Stimulated activated CD8-positive, alpha-beta memory T cell treated with anti-CD3 and anti-CD28 coated beads, Interleukin-7, amount 100 ng/mL, for 1 hour (primary cell): ENCODE measurements around the gene DIPK1B.
"Not testable (repeated sequence)": the region's sequence is repeated elsewhere in the genome, so short reads cannot be mapped to it uniquely, and the experiment has no call there.

ENCODE experiments used
- DNase-seq, 2 donors: peaks; one replicate each; pipeline ENCODE4 v3.0.0-alpha.2; 2020; ENCODE audit warnings: low read depth in 2 of 2

DIPK1B gene

GRCh38 chr9:136698635-136699246 is 13.6 kb upstream of the DIPK1B start:
- no peak for DNase-seq

GRCh38 chr9:136700304-136700703 is 12.1 kb upstream of the DIPK1B start:
- no peak for DNase-seq

- DNase-seq, result no peak
These were observed 11.3 kb upstream of the DIPK1B start for GRCh38 chr9:136700959-136701667.

- DNase-seq, result no peak
These were observed 10.7 kb upstream of the DIPK1B start for GRCh38 chr9:136701668-136702053.

GRCh38 chr9:136703276-136703860 is 9.0 kb upstream of the DIPK1B start:
- DNase-seq, result no peak

GRCh38 chr9:136704741-136705140 is 7.6 kb upstream of the DIPK1B start:
- DNase-seq, result not testable (repeated sequence)

- no peak for DNase-seq
These were observed 6.8 kb upstream of the DIPK1B start for GRCh38 chr9:136705564-136705963.

GRCh38 chr9:136707011-136707410 is 5.4 kb upstream of the DIPK1B start:
- DNase-seq, result no peak

GRCh38 chr9:136707849-136708517 is 4.4 kb upstream of the DIPK1B start:
- DNase-seq, result no peak

GRCh38 chr9:136709454-136710109 is 2.8 kb upstream of the DIPK1B start:
- no peak for DNase-seq

- DNase-seq, result no peak
These were observed 1.8 kb upstream of the DIPK1B start for GRCh38 chr9:136710543-136710942.

GRCh38 chr9:136711219-136711648 is 1.1 kb upstream of the DIPK1B start:
- DNase-seq, result not testable (repeated sequence)

- DNase-seq, result no peak
These were observed 545 bp downstream of the DIPK1B start for GRCh38 chr9:136712690-136713544.

GRCh38 chr9:136713550-136713949 is 1.2 kb downstream of the DIPK1B start:
- no peak for DNase-seq

GRCh38 chr9:136714096-136714892 is 1.9 kb downstream of the DIPK1B start:
- no peak for DNase-seq

- no peak for DNase-seq
These were observed 2.5 kb downstream of the DIPK1B start for GRCh38 chr9:136714893-136715274.

- no peak for DNase-seq
These were observed 5.0 kb downstream of the DIPK1B start for GRCh38 chr9:136717399-136717798.

GRCh38 chr9:136718345-136719194 is 6.2 kb downstream of the DIPK1B start:
- no peak for DNase-seq

- DNase-seq, result no peak
These were observed 7.0 kb downstream of the DIPK1B start for GRCh38 chr9:136719195-136719880.
